ENCODE measurements around the gene CCDC93.

CCDC93 gene

GRCh38 chr2:118013724-118014491 lies at the start of gene CCDC93:
CCDC93 (minus strand) TSS chr2:118014070; CDS start chr2:118013995, 75 bp downstream.
- peak within 1 kb of the TSS; percentile 99 for H3K4me3 ChIP-seq (ENCODE audit: low read depth, low read length)
- TF ChIP-seq CTCF (IDR thresholded peaks at IDR 0.05; ENCODE audit: low read depth, low read length, missing control alignments): no peak
- DNase-seq (ENCODE audit: low read depth): peak; percentile 49

GRCh38 chr2:118062669-118063068 lies 48.8 kb upstream of the CCDC93 start:
- no peak for DNase-seq (ENCODE audit: low read depth)
- TF ChIP-seq CTCF (IDR thresholded peaks at IDR 0.05; ENCODE audit: low read depth, low read length, missing control alignments): no peak
- H3K4me3 ChIP-seq (ENCODE audit: low read depth, low read length): no peak overlapping the region

GRCh38 chr2:118062048-118062447 lies 48.2 kb upstream of the CCDC93 start:
- TF ChIP-seq CTCF (IDR thresholded peaks at IDR 0.05; ENCODE audit: low read depth, low read length, missing control alignments): no peak
- no peak for DNase-seq (ENCODE audit: low read depth)

DNA sequence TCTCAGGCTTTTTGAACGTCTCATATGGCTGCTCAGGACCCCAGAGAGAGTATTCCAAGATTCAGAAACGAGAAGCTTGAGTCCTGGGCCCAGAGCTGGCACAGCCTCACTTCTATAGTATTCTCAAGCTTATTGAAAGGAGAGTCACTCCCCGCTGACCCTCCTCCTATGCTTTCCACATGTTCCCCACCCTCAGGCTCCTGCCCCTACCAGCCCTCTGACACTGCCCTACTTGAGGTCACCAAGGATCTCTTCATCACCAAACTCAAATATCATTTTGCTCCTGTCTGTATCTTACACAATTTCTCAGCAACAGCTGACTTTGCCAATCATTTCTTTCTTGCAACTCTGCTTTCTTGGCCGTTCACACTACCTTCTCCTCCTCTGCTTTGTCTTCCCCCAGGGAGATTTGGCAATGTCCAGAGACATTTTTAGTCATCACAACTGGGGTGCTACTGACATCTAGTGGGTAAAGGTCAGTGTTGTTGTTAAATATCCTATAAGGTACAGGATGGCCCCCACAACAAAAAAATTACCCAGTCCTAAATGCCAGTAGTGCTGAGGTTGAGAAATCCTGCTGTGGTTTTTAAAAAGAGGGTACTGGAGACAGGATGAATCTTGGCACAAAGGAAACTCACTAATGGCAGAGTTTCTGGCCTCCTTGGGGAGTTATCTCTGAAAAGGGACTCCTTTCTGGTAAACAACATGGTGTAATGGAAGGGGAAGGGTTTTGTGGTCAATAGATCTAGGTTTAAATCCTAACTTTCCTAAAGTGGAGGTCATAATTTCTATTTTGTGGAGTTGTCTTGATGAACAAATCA lies 47.5 kb upstream of the CCDC93 start:
- DNase-seq (ENCODE audit: low read depth): peak; percentile 46

More at GRCh38 chr2:118062048-118062447, 48.2 kb upstream of the CCDC93 start:
- H3K4me3 ChIP-seq (ENCODE audit: low read depth, low read length): no peak overlapping the region

GRCh38 chr2:118059919-118060478 lies 46.1 kb upstream of the CCDC93 start:
- no peak for TF ChIP-seq CTCF (IDR thresholded peaks at IDR 0.05; ENCODE audit: low read depth, low read length, missing control alignments)
- H3K4me3 ChIP-seq (ENCODE audit: low read depth, low read length): no peak overlapping the region
- DNase-seq (ENCODE audit: low read depth): peak; percentile 43

More for the DNA sequence above, 47.5 kb upstream of the CCDC93 start:
- H3K4me3 ChIP-seq (ENCODE audit: low read depth, low read length): no peak overlapping the region
- TF ChIP-seq CTCF (IDR thresholded peaks at IDR 0.05; ENCODE audit: low read depth, low read length, missing control alignments): peak; percentile 69

GRCh38 chr2:118058951-118059350 lies 45.1 kb upstream of the CCDC93 start:
- TF ChIP-seq CTCF (IDR thresholded peaks at IDR 0.05; ENCODE audit: low read depth, low read length, missing control alignments): no peak
- H3K4me3 ChIP-seq (ENCODE audit: low read depth, low read length): no peak overlapping the region
- DNase-seq (ENCODE audit: low read depth): no peak

Data from GM12864 (cell line).